Mucosa of rectum (tissue), 2 donors: ENCODE measurements around the gene CIB2.
"Not testable (repeated sequence)": the region's sequence is repeated elsewhere in the genome, so short reads cannot be mapped to it uniquely, and the experiment has no call there.

Experiments used
- H3K27ac ChIP-seq, 2 donors: one replicate each; pipeline ENCODE4 v1.7.0; 2013; ENCODE audit warnings: inconsistent platforms in 2 of 2, low read depth in 2 of 2, low read length in 2 of 2
- H3K27me3 ChIP-seq, 2 donors: one replicate each; pipeline ENCODE4 v1.7.0; 2013; ENCODE audit warnings: low read length in 2 of 2; ENCODE audit not compliant: control insufficient read depth in 2 of 2, insufficient read depth in 2 of 2
- H3K36me3 ChIP-seq, 2 donors: one replicate each; pipeline ENCODE4 v1.7.0; 2013; ENCODE audit warnings: low read length in 2 of 2; ENCODE audit not compliant: control insufficient read depth in 2 of 2, insufficient read depth in 2 of 2
- H3K4me1 ChIP-seq, 2 donors: one replicate each; pipeline ENCODE4 v1.7.0; 2013; ENCODE audit warnings: low read length in 2 of 2, mild to moderate bottlenecking in 1 of 2; ENCODE audit not compliant: control insufficient read depth in 2 of 2, insufficient read depth in 2 of 2
- H3K4me3 ChIP-seq, 2 donors: one replicate each; pipeline ENCODE4 v1.7.0; 2013; ENCODE audit warnings: low read length in 2 of 2
- H3K9ac ChIP-seq, 2 donors: one replicate each; pipeline ENCODE4 v1.7.0; 2013; ENCODE audit warnings: low read length in 2 of 2, low read depth in 1 of 2, mild to moderate bottlenecking in 1 of 2
- H3K9me3 ChIP-seq, 2 donors: one replicate each; pipeline ENCODE4 v1.7.0; 2013; ENCODE audit warnings: low read length in 2 of 2; ENCODE audit not compliant: control insufficient read depth in 2 of 2
- donor health status: healthy.
- donor health status: Normal muscosa, but diverticular disease.

Gene CIB2

GRCh38 chr15:78168608-78169007, 37.4 kb upstream of the CIB2 start:
- Histone ChIP-seq H3K9ac (no peak overlapping the region), H3K36me3 (peaks cover 64 to 75% of the 10 kb centered on the region in 2 donors), H3K4me3 (no peak overlapping the region), H3K27ac (no peak overlapping the region), H3K9me3 (no peaks in the 10 kb centered on the region), H3K27me3 (no peaks in the 10 kb centered on the region), H3K4me1 (peaks cover 0 to 1% of the 10 kb centered on the region in 2 donors)

DNA sequence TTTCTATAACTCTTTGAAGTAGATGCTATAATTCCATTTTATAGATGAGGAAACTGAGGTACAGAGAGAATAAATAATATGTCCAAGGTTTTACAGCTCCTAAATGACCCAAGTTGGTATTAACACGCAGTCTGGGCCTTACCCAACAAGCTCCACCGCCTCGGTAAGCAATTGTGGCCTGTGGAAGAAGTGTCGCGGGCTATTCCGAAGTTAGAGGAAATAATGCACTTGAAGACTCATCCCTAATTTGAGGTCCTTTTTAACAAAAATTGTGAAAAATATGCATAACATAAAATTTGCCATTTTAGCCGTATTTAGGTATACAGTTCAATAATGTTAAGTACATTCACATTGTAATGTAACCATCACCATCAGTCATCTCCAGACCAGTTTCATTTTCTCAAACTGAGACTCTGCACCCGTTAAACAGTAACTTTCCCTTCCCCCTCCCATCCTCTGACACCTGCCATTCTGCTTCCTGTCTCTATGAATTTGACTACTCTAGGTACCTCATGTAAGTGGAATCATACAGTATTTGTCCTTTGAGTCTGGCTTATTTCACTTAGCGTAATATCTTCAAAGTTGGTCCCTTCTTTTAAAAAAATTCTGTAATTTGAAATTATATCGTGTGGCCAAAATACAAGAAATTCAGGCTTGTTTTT, 36.1 kb upstream of the CIB2 start:
- peaks cover 68 to 76% of the 10 kb centered on the region in 2 donors for H3K36me3 ChIP-seq
- H3K27ac ChIP-seq = no peak overlapping the region
- H3K9ac ChIP-seq = no peak overlapping the region
- no peak overlapping the region for H3K4me3 ChIP-seq
- H3K4me1 ChIP-seq = no peaks in the 10 kb centered on the region
- H3K9me3 ChIP-seq = no peaks in the 10 kb centered on the region
- no peaks in the 10 kb centered on the region for H3K27me3 ChIP-seq

DNA sequence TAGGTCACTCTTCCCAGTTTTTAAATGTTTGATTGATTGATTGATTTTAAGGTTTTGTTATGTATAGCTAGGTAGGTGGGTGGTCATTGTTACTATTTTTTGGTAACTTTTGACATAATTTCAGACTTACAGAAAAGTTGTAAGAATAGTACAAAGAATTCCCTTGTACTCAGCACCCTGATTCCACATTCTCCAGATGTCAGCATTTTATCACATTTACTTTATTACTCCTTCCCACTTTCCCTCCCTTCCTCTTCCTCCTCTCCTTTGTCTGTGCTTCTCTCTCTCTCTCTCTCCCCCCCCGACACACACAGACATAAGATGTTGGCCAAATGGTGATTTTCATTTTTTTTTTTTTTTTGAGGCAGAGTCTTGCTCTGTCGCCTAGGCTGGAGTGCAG, 32.8 kb upstream of the CIB2 start:
- H3K27me3 ChIP-seq = no peaks in the 10 kb centered on the region
- no peak overlapping the region for H3K9ac ChIP-seq
- H3K4me1 ChIP-seq = no peaks in the 10 kb centered on the region
- H3K36me3 ChIP-seq = peaks cover 66 to 68% of the 10 kb centered on the region in 2 donors
- H3K27ac ChIP-seq = no peak overlapping the region
- H3K4me3 ChIP-seq = no peak overlapping the region
- H3K9me3 ChIP-seq = no peaks in the 10 kb centered on the region

DNA sequence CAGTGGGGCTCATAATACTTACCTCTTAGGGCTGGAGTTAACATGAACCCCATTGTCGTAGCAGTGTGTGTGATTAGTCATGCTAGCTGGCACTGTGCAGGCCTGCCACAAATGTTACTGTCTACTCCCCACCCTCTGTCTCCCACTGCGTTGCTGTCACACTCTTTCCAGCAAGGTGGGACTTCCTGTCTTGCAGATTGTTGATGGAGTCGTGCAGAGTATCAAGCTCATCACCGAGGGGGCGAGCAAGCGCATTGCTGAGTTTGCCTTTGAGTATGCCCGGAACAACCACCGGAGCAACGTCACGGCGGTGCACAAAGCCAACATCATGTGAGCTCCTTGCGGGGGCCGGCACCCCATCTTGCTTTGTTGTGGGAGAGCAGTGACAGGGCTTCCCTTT, 30.8 kb upstream of the CIB2 start:
- Histone ChIP-seq H3K36me3 (peaks cover 58 to 61% of the 10 kb centered on the region in 2 donors), H3K27ac (no peak overlapping the region)

GRCh38 chr15:78159395-78159794, 28.1 kb upstream of the CIB2 start:
- Histone ChIP-seq H3K9ac (no peak overlapping the region), H3K9me3 (no peaks in the 10 kb centered on the region), H3K36me3 (peaks cover 40 to 52% of the 10 kb centered on the region in 2 donors), H3K4me1 (no peaks in the 10 kb centered on the region), H3K27me3 (no peaks in the 10 kb centered on the region), H3K4me3 (no peak overlapping the region), H3K27ac (no peak overlapping the region)

More for the DNA sequence above, 30.8 kb upstream of the CIB2 start:
- Histone ChIP-seq H3K4me3 (no peak overlapping the region), H3K27me3 (no peaks in the 10 kb centered on the region), H3K4me1 (no peaks in the 10 kb centered on the region), H3K9ac (no peak overlapping the region), H3K9me3 (no peaks in the 10 kb centered on the region)

DNA sequence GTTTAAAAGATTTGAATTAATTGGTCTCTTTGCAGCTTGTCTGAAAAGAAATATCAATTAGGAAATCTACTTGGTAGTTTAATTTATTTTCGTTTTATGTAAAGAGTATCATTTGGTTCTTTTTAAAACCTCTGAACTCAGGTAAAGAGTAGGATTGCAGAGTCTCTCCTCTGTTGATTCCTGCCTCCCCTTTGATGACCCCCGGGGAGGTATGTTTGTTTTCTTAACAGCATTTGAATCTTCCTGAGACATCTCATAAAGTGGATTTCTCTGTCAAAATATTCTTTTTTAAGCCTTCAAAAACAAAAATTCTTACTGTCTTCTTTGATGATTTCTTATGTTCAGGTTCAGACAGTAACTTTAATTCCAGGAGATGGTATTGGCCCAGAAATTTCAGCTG, 26.0 kb upstream of the CIB2 start:
- H3K9me3 ChIP-seq = no peaks in the 10 kb centered on the region
- peaks cover 24 to 47% of the 10 kb centered on the region in 2 donors for H3K36me3 ChIP-seq
- no peak overlapping the region for H3K9ac ChIP-seq
- no peaks in the 10 kb centered on the region for H3K27me3 ChIP-seq
- H3K4me1 ChIP-seq = no peaks in the 10 kb centered on the region
- no peak overlapping the region for H3K27ac ChIP-seq
- no peak overlapping the region for H3K4me3 ChIP-seq

DNA sequence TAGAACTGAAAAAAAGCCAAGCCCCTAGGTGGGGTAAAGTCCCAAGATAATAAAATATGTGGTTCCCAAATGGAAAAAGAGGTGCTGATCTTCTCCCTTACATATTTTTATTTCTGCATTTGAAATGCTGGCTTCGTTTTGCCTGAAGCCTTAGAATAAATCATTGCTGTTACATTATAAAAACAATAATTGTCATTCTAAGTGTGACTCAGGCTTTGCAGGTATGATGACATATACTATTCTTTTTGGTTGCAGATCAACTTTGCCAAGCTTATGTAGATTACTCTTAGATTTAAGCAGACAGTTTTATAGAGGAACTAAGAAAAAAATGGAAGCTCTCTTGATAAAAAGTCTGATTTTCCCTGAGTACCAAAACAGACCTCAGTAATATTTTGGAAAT, 25.4 kb upstream of the CIB2 start:
- no peaks in the 10 kb centered on the region for H3K9me3 ChIP-seq
- H3K4me1 ChIP-seq = no peaks in the 10 kb centered on the region
- peaks cover 18 to 41% of the 10 kb centered on the region in 2 donors for H3K36me3 ChIP-seq
- H3K27ac ChIP-seq = no peak overlapping the region
- no peak overlapping the region for H3K4me3 ChIP-seq
- H3K27me3 ChIP-seq = no peaks in the 10 kb centered on the region
- no peak overlapping the region for H3K9ac ChIP-seq

DNA sequence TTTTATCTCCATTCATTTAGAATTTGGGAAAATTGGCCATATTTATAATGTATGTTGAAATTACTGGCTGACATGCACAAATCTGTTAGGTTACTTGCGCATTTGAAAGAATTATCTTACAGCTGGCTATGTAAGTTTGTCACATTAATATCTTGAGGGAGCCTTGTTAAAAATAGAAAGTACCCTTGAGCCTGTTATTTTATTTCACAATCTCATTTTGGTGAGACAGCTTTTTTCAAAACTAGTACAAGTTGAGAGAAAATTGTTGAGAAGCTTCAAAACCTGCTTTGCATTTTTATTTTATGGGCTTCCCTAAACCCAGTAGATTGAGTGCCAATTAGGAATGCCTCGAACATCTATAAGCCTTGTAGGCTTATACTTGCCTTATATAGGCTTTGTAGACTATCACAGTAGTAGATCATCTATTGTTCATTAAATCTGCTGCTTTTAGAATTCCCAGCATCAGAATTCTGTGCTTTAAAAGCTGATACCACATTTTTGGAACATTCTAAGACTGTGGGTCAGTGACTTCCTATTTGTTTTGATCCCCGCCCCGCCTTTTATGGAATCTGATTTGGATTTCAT, 24.2 kb upstream of the CIB2 start:
- Histone ChIP-seq H3K36me3 (peaks cover 11 to 33% of the 10 kb centered on the region in 2 donors), H3K4me3 (no peak overlapping the region), H3K27me3 (no peaks in the 10 kb centered on the region), H3K27ac (no peak overlapping the region), H3K4me1 (peaks cover 0 to 4% of the 10 kb centered on the region in 2 donors), H3K9ac (no peak overlapping the region), H3K9me3 (no peaks in the 10 kb centered on the region)

DNA sequence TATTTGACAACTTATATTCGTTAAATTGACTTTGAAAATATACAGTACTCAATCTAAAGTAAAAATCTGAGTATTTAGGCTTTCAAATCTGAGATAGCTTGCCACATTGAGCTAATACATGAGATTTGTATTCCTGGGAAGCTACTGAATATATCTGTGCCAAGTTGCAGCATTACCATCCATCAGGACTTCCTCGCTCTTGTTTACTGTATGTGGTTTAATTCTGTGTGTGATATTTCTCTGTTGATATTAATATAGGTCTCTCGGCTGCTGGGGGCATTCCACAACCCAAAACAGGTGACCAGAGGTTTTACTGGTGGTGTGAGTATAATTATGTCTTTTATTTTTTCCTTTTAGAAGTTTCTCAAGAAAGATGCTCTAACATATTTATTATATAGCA, 23.7 kb upstream of the CIB2 start:
- Histone ChIP-seq H3K9me3 (no peaks in the 10 kb centered on the region), H3K27ac (no peak overlapping the region), H3K4me3 (no peak overlapping the region), H3K36me3 (peaks cover 6 to 31% of the 10 kb centered on the region in 2 donors), H3K9ac (no peak overlapping the region), H3K4me1 (peaks cover 4 to 8% of the 10 kb centered on the region in 2 donors), H3K27me3 (no peaks in the 10 kb centered on the region)

DNA sequence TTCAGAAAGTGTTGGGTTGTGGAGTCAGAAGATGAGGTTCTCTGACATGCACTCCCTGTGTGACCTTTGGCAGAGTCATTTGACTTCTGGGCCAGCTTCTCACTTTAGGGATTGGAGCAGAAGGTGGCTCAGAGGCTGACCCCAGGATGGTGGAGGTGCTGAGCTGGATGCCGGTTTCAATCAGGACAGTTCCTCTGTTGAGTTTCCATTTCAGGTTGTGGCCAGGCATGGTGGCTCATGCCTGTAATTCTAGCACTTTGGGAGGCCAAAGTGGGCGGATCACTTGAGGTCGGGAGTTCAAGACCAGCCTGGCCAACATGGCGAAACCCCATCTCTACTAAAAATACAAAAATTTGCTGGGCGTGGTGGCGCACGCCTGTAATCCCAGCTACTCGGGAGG, 19.8 kb upstream of the CIB2 start:
- H3K27me3 ChIP-seq, H3K27ac ChIP-seq, H3K36me3 ChIP-seq, H3K9ac ChIP-seq, H3K9me3 ChIP-seq: not testable (repeated sequence)
- Histone ChIP-seq H3K4me1 (peaks cover 13 to 22% of the 10 kb centered on the region in 2 donors), H3K4me3 (peak overlapping the region; percentile 32 to 77)
